HFF-Myc (cell line): ENCODE results near the gene MAZ.

Experiments used
- DNase-seq: peaks from one replicate; pipeline ENCODE4 v3.0.0-alpha.2; 2011; ENCODE audit warnings: low read depth; ENCODE audit errors: extremely low read depth
- H3K4me3 ChIP-seq: replicated peaks from 2 replicates; pipeline ENCODE4 v1.5.1; 2011; ENCODE audit warnings: low read depth, mild to moderate bottlenecking, control low read depth, low read length
- TF ChIP-seq, protein P1 (sequence below): IDR thresholded peaks from 2 replicates; pipeline ENCODE4 v1.5.1; 2012; ENCODE audit warnings: mild to moderate bottlenecking, low read depth, low read length, control low read depth; ENCODE audit errors: missing control alignments

Gene MAZ

DNA sequence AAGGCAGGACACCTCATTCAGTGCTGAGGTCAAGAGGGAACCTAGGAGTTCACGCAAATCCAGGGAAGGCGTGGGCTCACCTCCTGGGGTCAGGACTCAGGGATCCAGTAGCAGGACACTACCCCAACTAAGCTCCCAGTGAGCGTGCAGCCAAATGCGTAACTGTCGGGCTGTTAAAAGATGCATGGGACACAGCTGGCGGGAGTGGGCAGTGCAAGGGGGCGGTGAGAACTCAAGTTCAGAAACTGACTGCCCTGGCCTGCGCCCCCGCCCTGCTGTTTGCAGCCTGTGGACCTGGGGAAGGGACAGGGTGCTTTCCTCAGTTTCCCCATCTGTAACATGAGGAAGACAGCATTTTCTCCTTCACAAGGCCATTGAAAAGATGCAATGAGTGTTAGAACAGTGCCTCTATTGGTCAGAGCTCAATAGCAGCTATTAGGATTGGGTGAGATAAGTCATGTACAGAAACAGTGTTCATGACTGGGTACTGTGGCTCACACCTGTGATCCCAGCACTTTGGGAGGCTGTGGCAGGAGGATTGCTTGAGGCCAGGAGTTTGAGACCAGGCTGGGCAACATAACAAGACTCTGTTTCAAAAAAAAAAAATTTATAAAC lies 36.5 kb downstream of the MAZ start:
- DNase-seq: no peak
- TF ChIP-seq, protein P1, sequence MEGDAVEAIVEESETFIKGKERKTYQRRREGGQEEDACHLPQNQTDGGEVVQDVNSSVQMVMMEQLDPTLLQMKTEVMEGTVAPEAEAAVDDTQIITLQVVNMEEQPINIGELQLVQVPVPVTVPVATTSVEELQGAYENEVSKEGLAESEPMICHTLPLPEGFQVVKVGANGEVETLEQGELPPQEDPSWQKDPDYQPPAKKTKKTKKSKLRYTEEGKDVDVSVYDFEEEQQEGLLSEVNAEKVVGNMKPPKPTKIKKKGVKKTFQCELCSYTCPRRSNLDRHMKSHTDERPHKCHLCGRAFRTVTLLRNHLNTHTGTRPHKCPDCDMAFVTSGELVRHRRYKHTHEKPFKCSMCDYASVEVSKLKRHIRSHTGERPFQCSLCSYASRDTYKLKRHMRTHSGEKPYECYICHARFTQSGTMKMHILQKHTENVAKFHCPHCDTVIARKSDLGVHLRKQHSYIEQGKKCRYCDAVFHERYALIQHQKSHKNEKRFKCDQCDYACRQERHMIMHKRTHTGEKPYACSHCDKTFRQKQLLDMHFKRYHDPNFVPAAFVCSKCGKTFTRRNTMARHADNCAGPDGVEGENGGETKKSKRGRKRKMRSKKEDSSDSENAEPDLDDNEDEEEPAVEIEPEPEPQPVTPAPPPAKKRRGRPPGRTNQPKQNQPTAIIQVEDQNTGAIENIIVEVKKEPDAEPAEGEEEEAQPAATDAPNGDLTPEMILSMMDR: no peak

DNA sequence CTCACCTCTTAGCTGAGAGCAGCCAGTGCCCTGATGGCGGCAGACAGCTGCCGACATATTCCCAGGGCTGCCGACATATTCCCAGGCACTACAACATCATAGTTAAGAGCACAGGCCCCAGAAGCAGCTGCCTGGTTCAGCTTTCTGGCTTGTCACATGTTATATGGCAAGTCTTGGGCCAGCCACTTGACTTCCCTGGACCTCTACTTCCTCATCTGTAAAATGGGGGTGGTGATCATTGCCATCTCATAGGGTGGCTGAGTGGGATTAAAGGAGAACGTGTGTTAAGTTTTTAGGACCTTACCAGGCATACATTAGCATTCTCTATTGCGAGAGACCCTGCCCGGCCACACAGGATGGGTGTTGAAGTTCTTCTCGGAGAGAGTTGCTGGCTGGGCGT lies 37.6 kb downstream of the MAZ start:
- TF ChIP-seq, protein P1: no peak
- no peak overlapping the region for H3K4me3 ChIP-seq
- no peak for DNase-seq

More for the DNA sequence above, 36.5 kb downstream of the MAZ start:
- H3K4me3 ChIP-seq: no peak overlapping the region

DNA sequence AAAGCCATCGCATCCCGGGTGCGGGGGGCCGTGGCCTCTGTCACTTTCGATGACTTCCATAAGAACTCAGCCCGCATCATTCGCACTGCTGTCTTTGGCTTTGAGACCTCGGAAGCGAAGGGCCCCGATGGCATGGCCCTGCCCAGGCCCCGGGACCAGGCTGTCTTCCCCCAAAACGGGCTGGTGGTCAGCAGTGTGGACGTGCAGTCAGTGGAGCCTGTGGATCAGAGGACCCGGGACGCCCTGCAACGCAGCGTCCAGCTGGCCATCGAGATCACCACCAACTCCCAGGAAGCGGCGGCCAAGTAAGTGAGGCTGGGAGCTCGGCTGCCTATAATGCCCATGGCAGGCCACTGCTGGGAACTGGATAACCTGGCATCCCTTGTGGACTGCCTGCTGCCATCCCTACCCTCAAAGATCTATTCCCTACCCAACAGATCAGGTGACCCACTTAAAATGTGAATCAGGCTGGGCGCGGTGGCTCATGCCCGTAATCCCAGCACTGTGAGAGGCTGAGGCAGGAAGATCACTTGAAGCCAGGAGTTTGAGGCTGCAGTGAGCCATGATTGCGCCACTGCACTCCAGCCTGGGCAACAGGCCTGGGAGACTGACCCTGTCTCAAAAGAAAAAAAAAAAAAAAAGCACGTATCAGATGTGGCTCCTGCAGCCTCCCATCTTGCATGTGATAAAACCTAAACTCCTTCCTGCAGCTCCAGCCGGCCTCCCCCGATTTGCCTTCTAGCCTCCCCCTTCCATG lies 38.4 kb downstream of the MAZ start:
- TF ChIP-seq, protein P1: no peak
- no peak for DNase-seq
- no peak overlapping the region for H3K4me3 ChIP-seq

DNA sequence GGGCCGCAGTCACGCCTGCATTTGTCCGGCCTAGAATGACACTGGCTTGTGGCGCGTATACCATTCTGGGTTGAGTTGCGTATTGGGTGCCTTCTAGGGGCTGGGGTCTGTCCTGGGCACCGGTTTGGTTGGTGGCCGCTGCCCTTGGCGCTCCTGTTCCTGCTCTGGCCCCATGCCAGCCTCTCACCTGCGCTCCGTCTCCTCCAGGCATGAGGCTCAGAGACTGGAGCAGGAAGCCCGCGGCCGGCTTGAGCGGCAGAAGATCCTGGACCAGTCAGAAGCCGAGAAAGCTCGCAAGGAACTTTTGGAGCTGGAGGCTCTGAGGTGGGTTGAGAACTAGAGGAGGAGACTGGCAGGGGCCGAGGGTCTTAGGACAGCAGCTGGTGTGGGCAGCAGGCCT lies 39.3 kb downstream of the MAZ start:
- DNase-seq: no peak
- TF ChIP-seq, protein P1: no peak
- no peak overlapping the region for H3K4me3 ChIP-seq

DNA sequence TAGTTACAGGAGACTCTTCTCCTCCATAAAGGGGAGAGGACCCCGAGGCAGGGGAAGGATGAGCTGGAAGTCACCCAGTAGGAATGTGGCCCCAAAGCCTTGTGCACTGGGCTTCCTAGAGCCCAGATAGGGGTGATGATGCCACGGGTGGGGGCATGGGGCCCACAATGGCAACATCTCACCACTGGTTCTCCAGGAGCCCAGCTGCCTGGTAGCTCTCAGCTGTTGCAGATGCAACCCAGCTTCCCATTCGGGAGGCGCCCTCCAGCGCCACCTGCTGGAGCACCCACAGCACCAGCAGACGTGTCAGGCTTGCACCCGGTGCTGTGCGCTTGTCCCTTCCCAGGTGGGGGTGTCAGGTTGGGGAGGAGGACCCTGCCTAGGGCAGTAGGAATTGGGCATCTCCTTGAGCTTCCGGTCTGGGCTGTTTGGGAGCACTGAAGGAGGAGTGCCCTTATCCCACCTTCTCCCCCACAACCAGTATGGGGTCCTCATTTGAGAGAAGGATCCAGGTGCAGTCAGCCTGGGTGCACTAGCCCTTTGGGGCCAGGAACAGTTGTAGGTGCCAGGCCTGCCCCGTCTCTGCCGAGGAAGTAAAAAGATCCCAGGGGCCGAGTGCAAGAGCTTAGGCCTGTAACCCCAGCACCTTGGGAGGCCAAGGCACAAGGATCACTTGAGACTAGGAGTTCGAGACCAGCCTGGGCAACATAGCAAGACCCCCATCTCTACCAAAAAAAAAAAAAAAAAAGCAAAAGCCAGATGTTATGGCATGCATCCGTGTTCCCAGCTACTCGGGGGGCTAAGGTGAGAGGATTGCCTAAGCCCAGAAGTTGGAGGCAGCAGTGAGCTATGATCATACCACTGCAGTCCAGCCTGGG lies 42.3 kb downstream of the MAZ start:
- TF ChIP-seq, protein P1: peak; percentile 94
- H3K4me3 ChIP-seq: no peak overlapping the region
- no peak for DNase-seq

DNA sequence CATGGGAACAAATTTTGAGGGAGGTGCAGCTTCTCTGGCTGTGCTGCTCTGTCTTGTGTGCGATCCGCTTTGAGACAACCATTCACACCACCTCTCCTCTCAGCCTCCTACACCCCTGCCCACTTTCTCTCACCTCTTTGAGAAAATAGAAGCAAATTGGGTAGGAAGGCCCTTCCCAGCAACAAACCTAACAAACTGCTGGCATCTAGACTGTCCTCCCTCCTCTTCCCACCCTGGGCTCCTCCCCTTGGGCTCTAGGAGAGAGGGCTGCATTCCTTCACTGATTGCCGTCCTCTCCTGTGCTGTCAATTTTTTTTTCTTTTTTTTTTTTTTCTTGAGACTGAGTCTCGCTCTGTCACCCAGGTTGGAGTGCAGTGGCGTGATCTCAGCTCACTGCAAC lies 43.2 kb downstream of the MAZ start:
- DNase-seq: no peak
- TF ChIP-seq, protein P1: no peak
- no peak overlapping the region for H3K4me3 ChIP-seq
